Measurements from ENCODE around the gene ADARB2.

ADARB2 gene

GRCh38 chr10:1552881-1553670 is 184.2 kb downstream of the ADARB2 start (continued):
- TF ChIP-seq INSM2 (tag by site-specific recombination; IDR thresholded peaks at IDR 0.05) (no peak), SP2 (tag by site-specific recombination; IDR thresholded peaks at IDR 0.05) (no peak), ZNF121 (tag by site-specific recombination; IDR thresholded peaks at IDR 0.05) (no peak), TRIM28 (IDR thresholded peaks at IDR 0.05; ENCODE audit: borderline replicate concordance, low read length) (no peak), GLI4 (tag by site-specific recombination; IDR thresholded peaks at IDR 0.05) (no peak), ZNF274 (IDR thresholded peaks at IDR 0.05; ENCODE audit: low read length) (no peak), ZNF274 (tag by site-specific recombination; IDR thresholded peaks at IDR 0.05; ENCODE audit: borderline replicate concordance) (no peak)
- TF ChIP-seq, protein P1, sequence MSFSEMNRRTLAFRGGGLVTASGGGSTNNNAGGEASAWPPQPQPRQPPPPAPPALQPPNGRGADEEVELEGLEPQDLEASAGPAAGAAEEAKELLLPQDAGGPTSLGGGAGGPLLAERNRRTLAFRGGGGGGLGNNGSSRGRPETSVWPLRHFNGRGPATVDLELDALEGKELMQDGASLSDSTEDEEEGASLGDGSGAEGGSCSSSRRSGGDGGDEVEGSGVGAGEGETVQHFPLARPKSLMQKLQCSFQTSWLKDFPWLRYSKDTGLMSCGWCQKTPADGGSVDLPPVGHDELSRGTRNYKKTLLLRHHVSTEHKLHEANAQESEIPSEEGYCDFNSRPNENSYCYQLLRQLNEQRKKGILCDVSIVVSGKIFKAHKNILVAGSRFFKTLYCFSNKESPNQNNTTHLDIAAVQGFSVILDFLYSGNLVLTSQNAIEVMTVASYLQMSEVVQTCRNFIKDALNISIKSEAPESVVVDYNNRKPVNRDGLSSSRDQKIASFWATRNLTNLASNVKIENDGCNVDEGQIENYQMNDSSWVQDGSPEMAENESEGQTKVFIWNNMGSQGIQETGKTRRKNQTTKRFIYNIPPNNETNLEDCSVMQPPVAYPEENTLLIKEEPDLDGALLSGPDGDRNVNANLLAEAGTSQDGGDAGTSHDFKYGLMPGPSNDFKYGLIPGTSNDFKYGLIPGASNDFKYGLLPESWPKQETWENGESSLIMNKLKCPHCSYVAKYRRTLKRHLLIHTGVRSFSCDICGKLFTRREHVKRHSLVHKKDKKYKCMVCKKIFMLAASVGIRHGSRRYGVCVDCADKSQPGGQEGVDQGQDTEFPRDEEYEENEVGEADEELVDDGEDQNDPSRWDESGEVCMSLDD (tag by site-specific recombination; IDR thresholded peaks at IDR 0.05) = no peak

DNA sequence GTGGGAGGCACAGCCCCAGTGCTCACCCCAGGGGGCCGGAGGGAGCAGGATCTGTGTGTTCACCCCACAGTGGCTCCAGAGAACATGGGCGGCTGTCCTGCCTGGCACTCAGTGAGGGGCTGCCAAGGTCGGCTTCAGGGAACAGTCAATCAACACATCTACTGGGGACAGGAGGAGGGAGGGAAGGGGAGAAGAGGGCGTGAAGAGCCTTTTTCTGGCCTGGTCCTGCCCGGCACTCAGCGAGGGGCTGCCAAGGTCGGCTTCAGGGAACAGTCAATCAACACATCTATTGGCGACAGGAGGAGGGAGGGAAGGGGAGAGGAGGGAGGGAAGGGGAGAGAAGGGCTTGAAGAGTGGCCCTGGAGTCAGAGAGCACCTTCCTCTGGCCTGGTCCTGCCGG is 184.9 kb downstream of the ADARB2 start:
- POLR2A ChIA-PET = no interaction called here
- no peak overlapping the region for H3K4me3 ChIP-seq (ENCODE audit: low read depth, low read length)
- CTCF ChIA-PET = interaction anchor here (0.6 kb wide), 1 partner anchor 346 kb away, joined by 5 read pairs; no protein-coding TSS in a partner anchor
- H3K4me1 ChIP-seq (ENCODE audit: control insufficient read depth, insufficient read depth, low read length) = no peaks in the 10 kb centered on the region
- H3K36me3 ChIP-seq (ENCODE audit: control insufficient read depth in 2 of 2, insufficient read depth in 1 of 2, low read length in 2 of 2) = no peaks in the 10 kb centered on the region
- TF ChIP-seq GLI4 (tag by site-specific recombination; IDR thresholded peaks at IDR 0.05) = no peak
- TF ChIP-seq, protein P2, sequence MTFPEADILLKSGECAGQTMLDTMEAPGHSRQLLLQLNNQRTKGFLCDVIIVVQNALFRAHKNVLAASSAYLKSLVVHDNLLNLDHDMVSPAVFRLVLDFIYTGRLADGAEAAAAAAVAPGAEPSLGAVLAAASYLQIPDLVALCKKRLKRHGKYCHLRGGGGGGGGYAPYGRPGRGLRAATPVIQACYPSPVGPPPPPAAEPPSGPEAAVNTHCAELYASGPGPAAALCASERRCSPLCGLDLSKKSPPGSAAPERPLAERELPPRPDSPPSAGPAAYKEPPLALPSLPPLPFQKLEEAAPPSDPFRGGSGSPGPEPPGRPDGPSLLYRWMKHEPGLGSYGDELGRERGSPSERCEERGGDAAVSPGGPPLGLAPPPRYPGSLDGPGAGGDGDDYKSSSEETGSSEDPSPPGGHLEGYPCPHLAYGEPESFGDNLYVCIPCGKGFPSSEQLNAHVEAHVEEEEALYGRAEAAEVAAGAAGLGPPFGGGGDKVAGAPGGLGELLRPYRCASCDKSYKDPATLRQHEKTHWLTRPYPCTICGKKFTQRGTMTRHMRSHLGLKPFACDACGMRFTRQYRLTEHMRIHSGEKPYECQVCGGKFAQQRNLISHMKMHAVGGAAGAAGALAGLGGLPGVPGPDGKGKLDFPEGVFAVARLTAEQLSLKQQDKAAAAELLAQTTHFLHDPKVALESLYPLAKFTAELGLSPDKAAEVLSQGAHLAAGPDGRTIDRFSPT (tag by site-specific recombination; IDR thresholded peaks at IDR 0.05) = no peak
- TF ChIP-seq ZNF600 (tag by site-specific recombination; IDR thresholded peaks at IDR 0.05) = no peak
- no peak for TF ChIP-seq ZIC2 (tag by site-specific recombination; IDR thresholded peaks at IDR 0.05)
- no peak for TF ChIP-seq ZNF121 (tag by site-specific recombination; IDR thresholded peaks at IDR 0.05)
- no peak for TF ChIP-seq ZNF302 (tag by site-specific recombination; IDR thresholded peaks at IDR 0.05; ENCODE audit: low read depth)
- TF ChIP-seq ZNF211 (tag by site-specific recombination; IDR thresholded peaks at IDR 0.05; ENCODE audit: low read depth) = no peak
- no peak for TF ChIP-seq ZNF19 (tag by site-specific recombination; IDR thresholded peaks at IDR 0.05; ENCODE audit: low read depth)
- TF ChIP-seq ZNF624 (tag by site-specific recombination; IDR thresholded peaks at IDR 0.05) = no peak
- TF ChIP-seq ZNF140 (tag by site-specific recombination; IDR thresholded peaks at IDR 0.05) = no peak
- TF ChIP-seq PRDM1 (tag by site-specific recombination; IDR thresholded peaks at IDR 0.05) = no peak
- no peak for TF ChIP-seq ZNF26 (tag by site-specific recombination; IDR thresholded peaks at IDR 0.05)
- no peak for TF ChIP-seq ZNF660 (tag by site-specific recombination; IDR thresholded peaks at IDR 0.05)
- no peak for TF ChIP-seq ZNF350 (tag by site-specific recombination; IDR thresholded peaks at IDR 0.05)
- TF ChIP-seq ZNF423 (tag by site-specific recombination; IDR thresholded peaks at IDR 0.05) = no peak
- no peak for TF ChIP-seq HOXA7 (CRISPR knock-in tag; IDR thresholded peaks at IDR 0.05; ENCODE audit: borderline replicate concordance)
- H3K27ac ChIP-seq (ENCODE audit: extremely low read depth, low read depth, low read length) = no peak overlapping the region
- no peaks in the 10 kb centered on the region for H3K9me3 ChIP-seq (ENCODE audit: control insufficient read depth, insufficient read depth, low read depth, low read length)
